ENCODE measurements around the gene CMSS1. TPM values are rescaled to one million over a fixed set of nuclear protein-coding genes. Genes with fewer than 3 reads are reported as not detected.
A peak's percentile ranks its signal among the peaks of the same experiment; 100 is the strongest.

Gene CMSS1
- total and polyA plus RNA-seq, 11 donors = 13.5 to 48.4 (median 34.8) TPM

- intact Hi-C loops (cut with DNase I) = loop anchor here in 5 of 10 donors (5.0 to 10.0 kb wide), 7 partner anchors 33 to 113 kb away; no protein-coding TSS in a partner anchor
- peak in 2 of 4 donors; percentile 54 to 74 for ATAC-seq
- Histone ChIP-seq H3K9me3 (no peaks in the 10 kb centered on the region), H3K27me3 (no peaks in the 10 kb centered on the region), H3K27ac (peak overlapping the region; percentile 42 to 87 (median 66)), H3K36me3 (no peaks in the 10 kb centered on the region), H3K4me1 (peaks cover 0 to 74% (median 52%) of the 10 kb centered on the region in 12 donors), H3K4me3 (peak overlapping the region in 1 of 12 donors; percentile 9)
- peak; percentile 50 to 72 (median 62) for DNase-seq
- TF ChIP-seq CTCF (IDR thresholded peaks at IDR 0.05) (no peak), POLR2A (IDR thresholded peaks at IDR 0.05) (no peak)
- 50 to 64% (median 58%) methylated on average over 10 of the region's 10 CpGs for WGBS, 4 donors
Measured at GRCh38 chr3:100073714-100074307, 256.1 kb downstream of the CMSS1 start.

GRCh38 chr3:100075196-100075595, 257.5 kb downstream of the CMSS1 start:
- intact Hi-C loops (cut with DNase I) = loop anchor here in 5 of 10 donors (5.0 to 10.0 kb wide), 4 partner anchors 37 to 110 kb away; partner anchors contain the start of gene FILIP1L (in 1 of the 5)
- 77 to 84% (median 81%) methylated on average over 4 of the region's 4 CpGs for WGBS, 4 donors

GRCh38 chr3:100075851-100076730, 258.4 kb downstream of the CMSS1 start:
- H3K27me3 ChIP-seq = no peaks in the 10 kb centered on the region
- TF ChIP-seq CTCF (IDR thresholded peaks at IDR 0.05) (no peak), POLR2A (IDR thresholded peaks at IDR 0.05) (no peak)
- 59 to 67% (median 66%) methylated on average over 4 of the region's 4 CpGs for WGBS, 4 donors
- DNase-seq (no peak), ATAC-seq (no peak)
- H3K4me1 ChIP-seq = peaks cover 0 to 63% (median 44%) of the 10 kb centered on the region in 12 donors
- intact Hi-C loops (cut with DNase I) = loop anchor here in 5 of 10 donors (5.0 to 10.0 kb wide), 4 partner anchors 36 to 109 kb away; partner anchors contain the start of gene FILIP1L (in 1 of the 5)
- H3K36me3 ChIP-seq = no peaks in the 10 kb centered on the region
- H3K4me3 ChIP-seq = no peak overlapping the region
- H3K9me3 ChIP-seq = no peaks in the 10 kb centered on the region
- H3K27ac ChIP-seq = peak overlapping the region in 11 of 12 donors; percentile 40 to 87 (median 59)

More at GRCh38 chr3:100075196-100075595, 257.5 kb downstream of the CMSS1 start:
- TF ChIP-seq POLR2A (IDR thresholded peaks at IDR 0.05) (no peak), CTCF (IDR thresholded peaks at IDR 0.05) (no peak)
- ATAC-seq = no peak
- DNase-seq = no peak
- H3K36me3 ChIP-seq = no peaks in the 10 kb centered on the region
- H3K27me3 ChIP-seq = no peaks in the 10 kb centered on the region
- H3K4me3 ChIP-seq = no peak overlapping the region
- no peaks in the 10 kb centered on the region for H3K9me3 ChIP-seq
- H3K4me1 ChIP-seq = peaks cover 0 to 63% (median 41%) of the 10 kb centered on the region in 12 donors
- H3K27ac ChIP-seq = peak overlapping the region in 8 of 12 donors; percentile 3 to 87 (median 72)

All from heart left ventricle (tissue), 16 donors.